GM10248 (cell line): ENCODE results near the gene BPIFB3.
"Not testable (repeated sequence)": the region's sequence is repeated elsewhere in the genome, so short reads cannot be mapped to it uniquely, and the experiment has no call there.

Experiments used
- CTCF ChIA-PET: fragments of 300-600 bp; sonication (Branson Sonifier 250); formaldehyde crosslinking; extraction: SDS; loops from one replicate; lab custom pipeline; 2021; ENCODE audit warnings: antibody characterized with exemption; lab: Yijun Ruan, JAX
- POLR2A ChIA-PET: fragments of 350-650 bp; sonication (Branson Sonifier 250); formaldehyde crosslinking; extraction: SDS; loops from one replicate; lab custom pipeline; 2020; ENCODE audit warnings: antibody characterized with exemption; lab: Yijun Ruan, JAX
- DNase-seq: peaks from one replicate; pipeline ENCODE4 v3.0.0; 2012; ENCODE audit errors: extremely low spot score
- CTCF ChIP-seq: IDR thresholded peaks from 2 replicates; pipeline ENCODE4 v1.5.1; 2012; ENCODE audit warnings: mild to moderate bottlenecking, low read depth; ENCODE audit errors: extremely low read depth, missing control alignments, control extremely low read depth

Gene BPIFB3

DNA sequence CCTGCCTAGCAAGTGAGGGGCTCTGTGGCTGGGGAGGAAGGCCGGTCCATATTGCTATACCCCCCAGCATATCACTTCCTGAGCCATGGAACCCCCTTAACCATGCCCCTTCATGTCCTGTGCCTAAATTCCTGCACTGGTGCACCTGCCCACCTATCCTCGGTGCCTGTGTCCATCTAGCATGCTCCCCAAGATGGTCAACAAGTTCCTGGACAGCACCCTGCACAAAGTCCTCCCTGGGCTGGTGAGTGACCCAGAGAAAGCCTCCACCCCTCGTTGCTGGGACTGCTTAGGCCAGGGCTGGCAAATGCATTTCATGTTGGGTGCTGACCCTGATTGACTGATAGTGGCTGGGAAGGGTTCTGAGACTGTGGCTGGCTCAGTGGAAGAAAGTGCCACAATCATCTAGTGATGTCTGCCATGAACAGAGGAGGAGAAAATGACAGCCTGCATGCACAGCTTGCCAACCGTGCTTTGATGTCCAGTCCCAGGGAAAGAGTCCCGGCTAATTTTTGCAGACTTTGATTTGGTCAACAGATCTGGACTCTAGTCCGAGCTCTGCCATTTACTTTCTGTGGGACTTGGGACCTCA lies 18.7 kb upstream of the BPIFB3 start:
- no peak for TF ChIP-seq CTCF
- ChIA-PET CTCF (no interaction called here), POLR2A (no interaction called here)
- DNase-seq = no peak

GRCh38 chr20:33037456-33037855 lies 16.2 kb upstream of the BPIFB3 start:
- POLR2A ChIA-PET = no interaction called here
- TF ChIP-seq CTCF = no peak
- CTCF ChIA-PET = no interaction called here
- DNase-seq = no peak

- DNase-seq = no peak
These were observed 15.5 kb upstream of the BPIFB3 start for GRCh38 chr20:33038243-33038642.

GRCh38 chr20:33042430-33042829 lies 11.3 kb upstream of the BPIFB3 start:
- ChIA-PET CTCF (interaction anchor here (1.7 kb wide), 1 partner anchor 13 kb away, joined by 3 read pairs; no protein-coding TSS in a partner anchor), POLR2A (no interaction called here)
- DNase-seq = no peak
- TF ChIP-seq CTCF = no peak

More at GRCh38 chr20:33038243-33038642, 15.5 kb upstream of the BPIFB3 start:
- ChIA-PET POLR2A (interaction anchor here (0.6 kb wide), 1 partner anchor 7 kb away, joined by 3 read pairs; no protein-coding TSS in a partner anchor), CTCF (no interaction called here)
- TF ChIP-seq CTCF = no peak

GRCh38 chr20:33042983-33043730 lies 10.5 kb upstream of the BPIFB3 start:
- DNase-seq = no peak
- no peak for TF ChIP-seq CTCF
- POLR2A ChIA-PET = no interaction called here
- CTCF ChIA-PET = no interaction called here

GRCh38 chr20:33043731-33044181 lies 9.9 kb upstream of the BPIFB3 start:
- ChIA-PET CTCF (no interaction called here), POLR2A (no interaction called here)
- no peak for TF ChIP-seq CTCF
- no peak for DNase-seq

GRCh38 chr20:33045129-33045721 lies 8.5 kb upstream of the BPIFB3 start:
- CTCF ChIA-PET, DNase-seq, POLR2A ChIA-PET: not testable (repeated sequence)
